HepG2 (cell line): ENCODE results near the gene TEAD3. TPM values are rescaled to one million over a fixed set of nuclear protein-coding genes. Genes with fewer than 3 reads are reported as not detected.

Source experiments
- ATAC-seq: fragments of 200-7000 bp; cut with Tn5 transposase; 3 replicates; pipeline ENCODE4 v1.9.1; 2020; ENCODE audit warnings: mild to moderate bottlenecking, moderate library complexity
- BruUV-seq: library from RNA; stranded (reverse); fragments of 400-500 nt; replicated peaks from 2 replicates; lab custom pipeline; 2021; lab: Mats Ljungman, UMichigan
- CTCF ChIA-PET: fragments of 300-600 bp; formaldehyde crosslinking; extraction: SDS; loops from one replicate; lab custom pipeline; 2021; ENCODE audit warnings: low total read pairs, inconsistent platforms, low intra/inter-chr PET ratio; lab: Yijun Ruan, JAX
- POLR2A ChIA-PET: fragments of 350-600 bp; sonication (Branson Sonifier 250); formaldehyde crosslinking; loops from one replicate; lab custom pipeline; 2020; ENCODE audit warnings: antibody characterized with exemption, inconsistent platforms; lab: Yijun Ruan, JAX
- DNase-seq: peaks from one replicate; pipeline ENCODE4 v3.0.0-alpha.2; 2015; ENCODE audit warnings: low spot score
- FAIRE-seq: peaks from 3 replicates; lab custom pipeline; 2011; peaks lifted over from hg19 to GRCh38; lab: Jason Lieb, UNC
- H2AFZ ChIP-seq: one replicate; pipeline ENCODE4 v1.6.1; 2011; ENCODE audit warnings: low read length, inconsistent platforms
- H3K27ac ChIP-seq: fragments of 300-600 bp; 3 replicates; pipeline ENCODE4 v1.8.0; 2011; ENCODE audit warnings: mixed run types, mild to moderate bottlenecking, mixed read lengths, low read length, inconsistent platforms; ENCODE audit not compliant: insufficient read depth; ENCODE audit errors: extremely low read length
- H3K27me3 ChIP-seq, 2 experiments: fragments of 200-600 bp in 1 of 2; 2 replicates in 1 of 2; 3 replicates in 1 of 2; pipeline versions ENCODE4 v1.6.0 to v1.8.0; 2011; ENCODE audit warnings: low read length in 2 of 2, mild to moderate bottlenecking in 2 of 2, moderate library complexity in 2 of 2, inconsistent platforms in 1 of 2; ENCODE audit not compliant: insufficient read depth in 2 of 2, control insufficient read depth in 1 of 2
- H3K36me3 ChIP-seq, 2 experiments: fragments of 200-600 bp in 1 of 2; replicated peaks in 1 of 2; 2 replicates in 1 of 2; 3 replicates in 1 of 2; pipeline versions ENCODE4 v1.5.1 to v1.8.0; 2011; ENCODE audit warnings: low read length in 2 of 2, inconsistent platforms in 1 of 2; ENCODE audit not compliant: insufficient read depth in 2 of 2, control insufficient read depth in 1 of 2
- H3K4me1 ChIP-seq: 2 replicates; pipeline ENCODE4 v1.5.1; 2012; ENCODE audit warnings: low read length, inconsistent platforms; ENCODE audit not compliant: insufficient read depth
- H3K4me2 ChIP-seq: 2 replicates; pipeline ENCODE4 v1.6.0; 2011; ENCODE audit warnings: low read depth, low read length, inconsistent platforms
- H3K4me3 ChIP-seq, 3 experiments: fragments of 200-600 bp in 1 of 3; sonication (generic), shearing (Covaris generic) in 1 of 3; replicated peaks in 1 of 3; 2 replicates each; pipeline ENCODE4 v1.5.1; 2011 to 2016; ENCODE audit warnings: low read length in 3 of 3, inconsistent platforms in 2 of 3, low read depth in 2 of 3, mild to moderate bottlenecking in 2 of 3, control low read depth in 1 of 3, mixed read lengths in 1 of 3; ENCODE audit not compliant: insufficient read depth in 1 of 3
- H3K79me2 ChIP-seq: one replicate; pipeline ENCODE4 v1.6.1; 2011; ENCODE audit warnings: low read length, inconsistent platforms; ENCODE audit not compliant: insufficient read depth
- H3K9ac ChIP-seq: 2 replicates; pipeline ENCODE4 v1.6.0; 2011; ENCODE audit warnings: mild to moderate bottlenecking, low read depth, low read length, inconsistent platforms; ENCODE audit not compliant: insufficient read depth
- H3K9me3 ChIP-seq: 2 replicates; pipeline ENCODE4 v1.5.1; 2012; ENCODE audit warnings: mild to moderate bottlenecking, low read length
- H4K20me1 ChIP-seq: 2 replicates; pipeline ENCODE4 v1.6.0; 2011; ENCODE audit warnings: inconsistent platforms, mild to moderate bottlenecking, low read length, moderate library complexity; ENCODE audit not compliant: insufficient read depth
- KDM1A ChIP-seq: IDR thresholded peaks from 2 replicates; pipeline ENCODE4 v1.6.1; 2016; ENCODE audit warnings: missing compliant biosample characterization
- MNT ChIP-seq: fragments of 450-650 bp; IDR thresholded peaks from 2 replicates; pipeline ENCODE4 v1.6.1; 2016
- ZMYM3 ChIP-seq: sonication (generic); formaldehyde crosslinking; IDR thresholded peaks from 2 replicates; pipeline ENCODE4 v1.5.1; 2020; ENCODE audit warnings: mild to moderate bottlenecking, missing genetic modification reagents
- WGBS: methylation state at CpG from one replicate; pipeline ENCODE4 v1.1.6; 2017; ENCODE audit warnings: low lambda C conversion rate; 5-methylcytosine and 5-hydroxymethylcytosine counted together
- in situ Hi-C: cut with HindIII; loops from 2 replicates; pipeline ENCODE4 v1.10.0; 2017; ENCODE audit warnings: low pct_unique_long_range_greater_than_20kb; ENCODE audit not compliant: extremely low pct_ligation_motif_present
- intact Hi-C: fragments of 100-400 bp; cut with micrococcal nuclease; formaldehyde crosslinking; loops from one replicate; pipeline ENCODE4 v1.10.0; 2022; ENCODE audit not compliant: unreplicated experiment
- polyA plus RNA-seq, 8 experiments: library from polyadenylated mRNA; depleted of rRNA in 3 of 8; stranded (reverse) in 7 of 8; unstranded in 1 of 8; fragments of >200 nt; fragmentation: Illumina TruSeq in 4 of 8; extraction: Trizol in 4 of 8; gene quantifications; 2 replicates each; pipeline versions ENCODE4 v1.2.1 to v1.2.3, GENCODE V29; 2011 to 2016; ENCODE audit warnings: low read depth in 4 of 8, missing spikeins in 1 of 8, mixed read lengths in 1 of 8; ENCODE audit not compliant: insufficient read depth in 1 of 8
- total RNA-seq, 5 experiments: library from RNA; depleted of rRNA; stranded (reverse); fragments of >200 nt; fragmentation: Illumina TruSeq; extraction: Trizol; gene quantifications; 2 replicates each; pipeline ENCODE4 v1.2.3, GENCODE V29; 2016; ENCODE audit warnings: low read depth in 1 of 5
- TF ChIP-seq, protein P1 (sequence below): IDR thresholded peaks from 2 replicates; pipeline ENCODE4 v1.6.1; 2012; ENCODE audit warnings: low read length, improper control_type of control experiment

The TEAD3 gene
- total and polyA plus RNA-seq, 2 of the 13 experiments (the other 11 are each of a cell fraction or from before 2014, with no cell fraction given): 15.1 to 16.5 TPM

DNA sequence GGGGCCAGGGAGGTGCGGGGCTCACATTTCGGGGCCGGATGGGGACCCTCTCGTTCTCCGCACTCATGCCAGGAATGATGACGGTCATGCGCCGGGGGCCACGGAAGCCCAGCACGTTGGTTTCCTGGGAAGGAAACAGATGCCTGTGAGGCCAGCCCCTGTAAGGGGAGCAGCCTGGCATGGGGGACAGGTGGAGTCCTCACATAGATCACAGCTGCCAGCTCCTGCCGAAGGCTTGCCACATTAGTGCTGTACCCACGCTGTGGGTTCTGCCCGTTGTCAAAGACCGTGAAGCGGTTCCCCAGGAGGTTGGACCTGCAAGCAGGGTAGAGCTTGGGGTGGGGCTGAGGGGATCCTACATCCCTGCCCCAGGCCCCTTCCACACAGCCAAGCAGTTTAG lies 6.7 kb upstream of the TEAD3 start (continued):
- TF ChIP-seq, protein P1, sequence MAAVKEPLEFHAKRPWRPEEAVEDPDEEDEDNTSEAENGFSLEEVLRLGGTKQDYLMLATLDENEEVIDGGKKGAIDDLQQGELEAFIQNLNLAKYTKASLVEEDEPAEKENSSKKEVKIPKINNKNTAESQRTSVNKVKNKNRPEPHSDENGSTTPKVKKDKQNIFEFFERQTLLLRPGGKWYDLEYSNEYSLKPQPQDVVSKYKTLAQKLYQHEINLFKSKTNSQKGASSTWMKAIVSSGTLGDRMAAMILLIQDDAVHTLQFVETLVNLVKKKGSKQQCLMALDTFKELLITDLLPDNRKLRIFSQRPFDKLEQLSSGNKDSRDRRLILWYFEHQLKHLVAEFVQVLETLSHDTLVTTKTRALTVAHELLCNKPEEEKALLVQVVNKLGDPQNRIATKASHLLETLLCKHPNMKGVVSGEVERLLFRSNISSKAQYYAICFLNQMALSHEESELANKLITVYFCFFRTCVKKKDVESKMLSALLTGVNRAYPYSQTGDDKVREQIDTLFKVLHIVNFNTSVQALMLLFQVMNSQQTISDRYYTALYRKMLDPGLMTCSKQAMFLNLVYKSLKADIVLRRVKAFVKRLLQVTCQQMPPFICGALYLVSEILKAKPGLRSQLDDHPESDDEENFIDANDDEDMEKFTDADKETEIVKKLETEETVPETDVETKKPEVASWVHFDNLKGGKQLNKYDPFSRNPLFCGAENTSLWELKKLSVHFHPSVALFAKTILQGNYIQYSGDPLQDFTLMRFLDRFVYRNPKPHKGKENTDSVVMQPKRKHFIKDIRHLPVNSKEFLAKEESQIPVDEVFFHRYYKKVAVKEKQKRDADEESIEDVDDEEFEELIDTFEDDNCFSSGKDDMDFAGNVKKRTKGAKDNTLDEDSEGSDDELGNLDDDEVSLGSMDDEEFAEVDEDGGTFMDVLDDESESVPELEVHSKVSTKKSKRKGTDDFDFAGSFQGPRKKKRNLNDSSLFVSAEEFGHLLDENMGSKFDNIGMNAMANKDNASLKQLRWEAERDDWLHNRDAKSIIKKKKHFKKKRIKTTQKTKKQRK: no peak

DNA sequence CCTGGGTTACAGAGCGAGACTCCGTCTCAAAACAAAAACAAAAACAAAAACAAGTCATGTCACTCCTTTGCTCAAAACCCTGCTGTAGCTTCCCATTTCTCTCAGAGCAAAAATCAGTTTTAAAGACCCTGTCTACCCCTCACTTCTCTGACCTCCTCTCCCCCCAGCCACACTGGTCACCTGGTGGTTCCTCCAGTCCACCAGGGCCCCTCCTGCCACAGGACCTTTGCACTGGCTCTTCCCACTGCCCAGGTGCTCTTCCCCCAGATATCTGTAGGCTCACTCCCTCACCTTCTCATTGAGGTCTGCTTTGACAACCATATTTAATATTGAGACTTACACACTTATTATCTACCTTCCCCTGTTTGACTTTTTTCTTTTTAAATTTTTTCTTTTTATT lies 4.9 kb upstream of the TEAD3 start:
- Histone ChIP-seq H3K4me2 (no peak overlapping the region), H3K27me3 (peaks cover 15 to 57% of the 10 kb centered on the region in 2 experiments), H3K9ac (no peak overlapping the region), H3K36me3 (no peaks in the 10 kb centered on the region), H2AFZ (no peak overlapping the region), H4K20me1 (no peaks in the 10 kb centered on the region), H3K9me3 (no peaks in the 10 kb centered on the region), H3K79me2 (no peaks in the 10 kb centered on the region), H3K4me1 (peaks cover 50% of the 10 kb centered on the region), H3K27ac (no peak overlapping the region), H3K4me3 (no peak overlapping the region)
- intact Hi-C loops: no loop called here
- ATAC-seq: no peak
- no peak for DNase-seq
- 57% methylated on average over 2 of the region's 2 CpGs for WGBS
- no TSS peak for BruUV-seq
- ChIA-PET CTCF (no interaction called here), POLR2A (interaction anchor here (0.6 kb wide), 1 partner anchor 1373 kb away, joined by 4 read pairs; the partner anchor contains the start of gene PPIL1)
- 0 out of 2 replicates have a peak, but pooled peaks have one; percentile 42 for TF ChIP-seq ZMYM3 (CRISPR knock-in tag)
- no peak for TF ChIP-seq MNT
- TF ChIP-seq KDM1A (CRISPR knock-in tag): 0 out of 2 replicates have a peak, but pooled peaks have one; percentile 33
- in situ Hi-C loops: no loop called here
- no peak for FAIRE-seq
